Gastroesophageal sphincter (tissue), 4 donors: ENCODE data around the gene HBZ. TPM values are rescaled to one million over a fixed set of nuclear protein-coding genes. Genes with fewer than 3 reads are reported as not detected.

Source experiments
- ATAC-seq: fragments of 150-250 bp; one replicate; pipeline ENCODE4 v1.9.1; 2016; ENCODE audit warnings: mild to moderate bottlenecking, moderate library complexity
- H3K27ac ChIP-seq, 4 donors: fragments of 200-600 bp; sonication (generic) in 3 of 4; 1 replicate in 3 of 4; 2 replicates in 1 of 4; pipeline ENCODE4 v1.5.1; 2016 to 2019
- H3K27me3 ChIP-seq: fragments of 200-600 bp; sonication (generic); one replicate; pipeline ENCODE4 v1.5.1; 2019
- H3K36me3 ChIP-seq, 2 donors: fragments of 200-600 bp; sonication (generic); one replicate each; pipeline ENCODE4 v1.5.1; 2019; ENCODE audit warnings: control low read depth in 1 of 2
- H3K4me1 ChIP-seq, 3 donors: fragments of 200-600 bp; sonication (generic); 1 replicate in 2 of 3; 2 replicates in 1 of 3; pipeline ENCODE4 v1.5.1; 2016 to 2019; ENCODE audit warnings: control low read depth in 2 of 3
- H3K4me3 ChIP-seq, 2 donors: fragments of 200-600 bp; sonication (generic); one replicate each; pipeline ENCODE4 v1.5.1; 2019; ENCODE audit warnings: mild to moderate bottlenecking in 1 of 2, moderate library complexity in 1 of 2
- H3K9me3 ChIP-seq, 3 donors: fragments of 200-600 bp; sonication (generic); one replicate each; pipeline ENCODE4 v1.5.1; 2017 to 2019; ENCODE audit warnings: control low read depth in 2 of 3
- EP300 ChIP-seq: sonication (generic); formaldehyde crosslinking; IDR thresholded peaks from one replicate; pipeline ENCODE4 v1.6.1; 2017; ENCODE audit warnings: antibody characterized with exemption, mild to moderate bottlenecking
- POLR2A ChIP-seq, 2 donors: fragments of 450-650 bp; IDR thresholded peaks; one replicate each; pipeline ENCODE4 v1.6.1; 2017; ENCODE audit warnings: antibody characterized with exemption in 2 of 2, mild to moderate bottlenecking in 2 of 2, moderate library complexity in 1 of 2
- POLR2AphosphoS5 ChIP-seq: sonication (generic); formaldehyde crosslinking; IDR thresholded peaks from one replicate; pipeline ENCODE4 v1.6.1; 2017; ENCODE audit warnings: antibody characterized with exemption
- WGBS, 2 donors: methylation state at CpG; one replicate each; pipeline ENCODE4 v1.1.5; 2018; ENCODE audit warnings: low coverage in 1 of 2; 5-methylcytosine and 5-hydroxymethylcytosine counted together
- total RNA-seq, 4 donors: library from RNA; depleted of rRNA; stranded (reverse); fragments of >200 nt; gene quantifications; one replicate each; pipeline ENCODE4 v1.1.0, GENCODE V29; 2016
- TF ChIP-seq, protein P1 (sequence below), 4 experiments: fragments of 200-600 bp in 2 of 4; fragments of 450-650 bp in 2 of 4; sonication (generic) in 1 of 4; IDR thresholded peaks; one replicate each; pipeline ENCODE4 v1.5.1; 2017 to 2019; ENCODE audit warnings: antibody characterized with exemption in 4 of 4, mild to moderate bottlenecking in 2 of 4, moderate library complexity in 2 of 4

The HBZ gene
- not detected for total RNA-seq

DNA sequence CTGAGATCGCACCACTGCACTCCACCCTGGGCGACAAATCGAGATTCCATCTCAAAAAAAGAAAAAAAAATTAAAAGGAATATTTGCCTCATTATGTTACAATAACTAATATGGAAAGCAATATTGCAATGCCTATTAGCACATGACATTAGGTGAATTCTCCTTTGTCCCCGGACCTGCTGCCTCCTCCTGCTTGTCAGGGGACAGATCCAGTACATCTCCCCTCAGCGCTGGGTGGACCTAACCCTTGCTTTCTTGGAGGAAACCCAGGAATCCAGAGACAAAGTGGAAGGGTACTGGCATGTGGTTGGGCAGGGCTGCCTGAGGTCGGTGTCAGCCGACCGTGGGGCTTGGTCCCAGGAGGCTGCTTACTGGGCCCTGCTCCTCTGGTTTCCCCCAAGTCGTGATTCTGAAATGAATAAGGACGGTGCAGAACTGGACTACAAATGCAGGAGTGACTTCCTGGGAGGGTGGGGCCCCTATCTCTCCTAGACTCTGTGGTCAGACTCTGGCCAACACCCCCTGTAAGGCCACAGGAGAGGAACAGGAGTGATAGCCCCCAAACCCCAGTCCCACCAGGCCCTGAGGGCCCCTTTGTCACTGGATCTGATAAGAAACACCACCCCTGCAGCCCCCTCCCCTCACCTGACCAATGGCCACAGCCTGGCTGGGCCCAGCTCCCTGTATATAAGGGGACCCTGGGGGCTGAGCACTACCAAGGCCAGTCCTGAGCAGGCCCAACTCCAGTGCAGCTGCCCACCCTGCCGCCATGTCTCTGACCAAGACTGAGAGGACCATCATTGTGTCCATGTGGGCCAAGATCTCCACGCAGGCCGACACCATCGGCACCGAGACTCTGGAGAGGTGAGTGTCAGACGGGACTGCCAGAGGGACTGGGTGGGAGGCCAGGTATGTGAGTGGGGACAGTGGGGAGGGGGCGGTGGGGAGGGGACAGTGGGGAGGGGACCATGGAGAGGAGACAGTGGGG, at the start of gene HBZ:
TSS of gene HBZ (plus strand) at position 504 of the 988 bp plus-strand sequence. CDS start at position 770, 266 bp downstream.
- ATAC-seq, result no peak

GRCh38 chr16:104355-104754, 48.1 kb upstream of the HBZ start:
- WGBS, 2 donors, result 80% methylated on average over 4 of the region's 5 CpGs; no CpG with 5 or more reads in 1 of the 2 donors
- no peak overlapping the region for H3K27ac ChIP-seq

More for the DNA sequence above, at the start of gene HBZ:
- no peaks in the 10 kb centered on the region for H3K36me3 ChIP-seq
- 62 to 64% methylated on average over 3 to 6 of the region's 17 CpGs for WGBS, 2 donors
- peaks cover 0 to 11% (median 7%) of the 10 kb centered on the region in 3 donors for H3K4me1 ChIP-seq
- H3K9me3 ChIP-seq, result no peaks in the 10 kb centered on the region
- no peak within 1 kb of the TSS for H3K4me3 ChIP-seq
- TF ChIP-seq EP300 (no peak), POLR2A (IDR thresholded peaks at IDR 0.05) (no peak), POLR2AphosphoS5 (no peak)
- TF ChIP-seq, protein P1, sequence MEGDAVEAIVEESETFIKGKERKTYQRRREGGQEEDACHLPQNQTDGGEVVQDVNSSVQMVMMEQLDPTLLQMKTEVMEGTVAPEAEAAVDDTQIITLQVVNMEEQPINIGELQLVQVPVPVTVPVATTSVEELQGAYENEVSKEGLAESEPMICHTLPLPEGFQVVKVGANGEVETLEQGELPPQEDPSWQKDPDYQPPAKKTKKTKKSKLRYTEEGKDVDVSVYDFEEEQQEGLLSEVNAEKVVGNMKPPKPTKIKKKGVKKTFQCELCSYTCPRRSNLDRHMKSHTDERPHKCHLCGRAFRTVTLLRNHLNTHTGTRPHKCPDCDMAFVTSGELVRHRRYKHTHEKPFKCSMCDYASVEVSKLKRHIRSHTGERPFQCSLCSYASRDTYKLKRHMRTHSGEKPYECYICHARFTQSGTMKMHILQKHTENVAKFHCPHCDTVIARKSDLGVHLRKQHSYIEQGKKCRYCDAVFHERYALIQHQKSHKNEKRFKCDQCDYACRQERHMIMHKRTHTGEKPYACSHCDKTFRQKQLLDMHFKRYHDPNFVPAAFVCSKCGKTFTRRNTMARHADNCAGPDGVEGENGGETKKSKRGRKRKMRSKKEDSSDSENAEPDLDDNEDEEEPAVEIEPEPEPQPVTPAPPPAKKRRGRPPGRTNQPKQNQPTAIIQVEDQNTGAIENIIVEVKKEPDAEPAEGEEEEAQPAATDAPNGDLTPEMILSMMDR (IDR thresholded peaks at IDR 0.05), result no peak
- H3K27ac ChIP-seq, result no peak within 1 kb of the TSS
- peaks cover 52% of the 10 kb centered on the region for H3K27me3 ChIP-seq

GRCh38 chr16:104928-105327, 47.5 kb upstream of the HBZ start:
- H3K27ac ChIP-seq, result no peak overlapping the region
- H3K36me3 ChIP-seq, result peaks cover 0 to 51% of the 10 kb centered on the region in 2 donors

More at GRCh38 chr16:104355-104754, 48.1 kb upstream of the HBZ start:
- no peak for ATAC-seq
- TF ChIP-seq EP300 (no peak), POLR2AphosphoS5 (no peak), POLR2A (IDR thresholded peaks at IDR 0.05) (no peak)
- TF ChIP-seq, protein P1 (IDR thresholded peaks at IDR 0.05), result no peak
- Histone ChIP-seq H3K27me3 (no peaks in the 10 kb centered on the region), H3K9me3 (no peaks in the 10 kb centered on the region), H3K4me3 (no peak overlapping the region), H3K36me3 (peaks cover 0 to 48% of the 10 kb centered on the region in 2 donors), H3K4me1 (peaks cover 0 to 22% (median 2%) of the 10 kb centered on the region in 3 donors)

DNA sequence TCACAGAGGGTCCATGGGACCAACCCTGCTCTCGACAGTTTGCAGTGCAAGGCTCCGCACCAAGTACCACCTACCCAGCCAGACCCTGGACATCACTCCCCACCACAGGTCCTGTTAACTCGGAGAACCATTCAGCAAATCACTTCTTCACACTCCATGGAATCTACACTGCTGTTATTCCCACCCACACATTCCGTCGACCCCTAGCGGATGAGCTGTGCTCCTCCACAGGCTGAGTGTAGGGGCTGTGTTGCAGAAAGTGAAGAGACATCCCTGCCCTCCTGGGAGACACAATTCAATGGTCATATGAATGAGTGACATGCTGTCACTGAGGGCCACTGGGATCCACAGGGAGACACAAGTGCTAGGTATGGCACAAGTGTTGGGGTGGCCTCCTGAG, 46.9 kb upstream of the HBZ start:
- no peak for ATAC-seq
- Histone ChIP-seq H3K4me1 (peaks cover 0 to 22% (median 2%) of the 10 kb centered on the region in 3 donors), H3K36me3 (peaks cover 0 to 52% of the 10 kb centered on the region in 2 donors), H3K4me3 (no peak overlapping the region), H3K27me3 (no peaks in the 10 kb centered on the region), H3K27ac (no peak overlapping the region), H3K9me3 (no peaks in the 10 kb centered on the region)
- 91% methylated on average over 5 of the region's 6 CpGs; no CpG with 5 or more reads in 1 of the 2 donors for whole genome bisulfite sequencing, 2 donors
- TF ChIP-seq POLR2A (IDR thresholded peaks at IDR 0.05) (no peak), POLR2AphosphoS5 (no peak), EP300 (no peak)
- TF ChIP-seq, protein P1 (IDR thresholded peaks at IDR 0.05), result no peak

More at GRCh38 chr16:104928-105327, 47.5 kb upstream of the HBZ start:
- ATAC-seq, result no peak
- WGBS, 2 donors, result 60% methylated on average over 1 of the region's 3 CpGs; no CpG with 5 or more reads in 1 of the 2 donors
- TF ChIP-seq POLR2AphosphoS5 (no peak), POLR2A (IDR thresholded peaks at IDR 0.05) (no peak), EP300 (no peak)
- TF ChIP-seq, protein P1 (IDR thresholded peaks at IDR 0.05), result no peak
- Histone ChIP-seq H3K9me3 (no peaks in the 10 kb centered on the region), H3K4me1 (peaks cover 0 to 22% (median 2%) of the 10 kb centered on the region in 3 donors), H3K27me3 (no peaks in the 10 kb centered on the region), H3K4me3 (no peak overlapping the region)
